SK-N-SH treated with all-trans-retinoic acid at 6 μM for 48 hours (cell line): Measurements from ENCODE around the gene ALG11.

Source experiments
- ARNTL ChIP-seq: fragments of 450-650 bp; formaldehyde crosslinking; IDR thresholded peaks from 2 replicates; pipeline ENCODE4 v1.5.0; 2020; ENCODE audit warnings: low read depth, mild to moderate bottlenecking, moderate library complexity, borderline replicate concordance
- CSDC2 ChIP-seq: fragments of 250-450 bp; sonication (Bioruptor Pico); IDR thresholded peaks from 2 replicates; pipeline ENCODE4 v1.5.0; 2020; ENCODE audit warnings: mild to moderate bottlenecking, moderate library complexity
- ESRRG ChIP-seq: fragments of 250-450 bp; sonication (Bioruptor Pico); IDR thresholded peaks from 2 replicates; pipeline ENCODE4 v1.6.1; 2021; ENCODE audit warnings: mild to moderate bottlenecking
- GLIS3 ChIP-seq: fragments of 250-450 bp; sonication (Bioruptor Pico); IDR thresholded peaks from 2 replicates; pipeline ENCODE4 v1.5.0; 2020; ENCODE audit warnings: mild to moderate bottlenecking, moderate library complexity
- OSR1 ChIP-seq: fragments of 250-450 bp; sonication (Bioruptor Pico); IDR thresholded peaks from 2 replicates; pipeline ENCODE4 v1.8.0; 2022; ENCODE audit warnings: moderate library complexity, mild to moderate bottlenecking, inconsistent platforms
- PPARA ChIP-seq: fragments of 250-450 bp; sonication (Bioruptor Pico); IDR thresholded peaks from 2 replicates; pipeline ENCODE4 v1.5.0; 2020; ENCODE audit warnings: mild to moderate bottlenecking, borderline replicate concordance
- ZFP3 ChIP-seq: fragments of 250-450 bp; sonication (Bioruptor Pico); IDR thresholded peaks from 2 replicates; pipeline ENCODE4 v1.5.0; 2020; ENCODE audit warnings: mild to moderate bottlenecking, moderate library complexity
- ZNF565 ChIP-seq: fragments of 450-650 bp; formaldehyde crosslinking; conservative IDR thresholded peaks from 2 replicates; pipeline ENCODE4 v1.5.0; 2020; ENCODE audit warnings: low read depth, mild to moderate bottlenecking, moderate library complexity
- ZNF8 ChIP-seq: fragments of 450-650 bp; formaldehyde crosslinking; IDR thresholded peaks from 2 replicates; pipeline ENCODE4 v1.5.0; 2020; ENCODE audit warnings: mild to moderate bottlenecking, moderate library complexity
- TF ChIP-seq, protein P1 (sequence below): fragments of 250-450 bp; sonication (Bioruptor Pico); IDR thresholded peaks from 2 replicates; pipeline ENCODE4 v1.5.0; 2020; ENCODE audit warnings: mild to moderate bottlenecking, moderate library complexity
- TF ChIP-seq, protein P2 (sequence below): fragments of 250-450 bp; sonication (Bioruptor Pico); IDR thresholded peaks from 2 replicates; pipeline ENCODE4 v1.8.0; 2021; ENCODE audit warnings: low read depth, mild to moderate bottlenecking, moderate library complexity, borderline replicate concordance
- TF ChIP-seq, protein P3 (sequence below): fragments of 250-450 bp; sonication (Bioruptor Pico); IDR thresholded peaks from 2 replicates; pipeline ENCODE4 v1.5.1; 2020; ENCODE audit warnings: low read depth, mild to moderate bottlenecking, moderate library complexity
- TF ChIP-seq, protein P4 (sequence below): fragments of 250-450 bp; sonication (Bioruptor Pico); IDR thresholded peaks from 2 replicates; pipeline ENCODE4 v1.8.0; 2020; ENCODE audit warnings: mild to moderate bottlenecking, moderate library complexity, borderline replicate concordance
- TF ChIP-seq, protein P5 (sequence below): fragments of 250-450 bp; sonication (Bioruptor Pico); IDR thresholded peaks from 2 replicates; pipeline ENCODE4 v1.5.1; 2021; ENCODE audit warnings: mild to moderate bottlenecking, moderate library complexity

DNA sequence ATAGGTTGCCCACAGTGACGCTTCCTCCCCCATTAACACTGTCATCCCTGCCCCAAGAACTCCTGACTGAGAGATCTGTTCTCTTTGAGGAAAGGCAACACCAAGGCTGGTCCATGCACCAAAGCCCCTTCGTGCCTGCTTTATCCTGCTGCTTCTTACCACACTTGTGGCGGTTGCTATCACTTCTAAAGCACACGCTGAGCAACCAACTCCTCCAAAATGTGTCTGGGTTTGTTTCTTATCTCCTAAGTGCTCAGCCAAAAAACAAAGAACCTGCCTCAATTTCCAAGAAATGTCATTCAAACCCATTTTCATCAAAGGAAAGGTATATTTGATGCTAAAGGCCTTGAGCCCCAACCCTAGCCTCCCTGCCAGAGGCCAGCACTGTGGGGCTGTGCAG is 15.6 kb upstream of the ALG11 start:
- TF ChIP-seq, protein P1, sequence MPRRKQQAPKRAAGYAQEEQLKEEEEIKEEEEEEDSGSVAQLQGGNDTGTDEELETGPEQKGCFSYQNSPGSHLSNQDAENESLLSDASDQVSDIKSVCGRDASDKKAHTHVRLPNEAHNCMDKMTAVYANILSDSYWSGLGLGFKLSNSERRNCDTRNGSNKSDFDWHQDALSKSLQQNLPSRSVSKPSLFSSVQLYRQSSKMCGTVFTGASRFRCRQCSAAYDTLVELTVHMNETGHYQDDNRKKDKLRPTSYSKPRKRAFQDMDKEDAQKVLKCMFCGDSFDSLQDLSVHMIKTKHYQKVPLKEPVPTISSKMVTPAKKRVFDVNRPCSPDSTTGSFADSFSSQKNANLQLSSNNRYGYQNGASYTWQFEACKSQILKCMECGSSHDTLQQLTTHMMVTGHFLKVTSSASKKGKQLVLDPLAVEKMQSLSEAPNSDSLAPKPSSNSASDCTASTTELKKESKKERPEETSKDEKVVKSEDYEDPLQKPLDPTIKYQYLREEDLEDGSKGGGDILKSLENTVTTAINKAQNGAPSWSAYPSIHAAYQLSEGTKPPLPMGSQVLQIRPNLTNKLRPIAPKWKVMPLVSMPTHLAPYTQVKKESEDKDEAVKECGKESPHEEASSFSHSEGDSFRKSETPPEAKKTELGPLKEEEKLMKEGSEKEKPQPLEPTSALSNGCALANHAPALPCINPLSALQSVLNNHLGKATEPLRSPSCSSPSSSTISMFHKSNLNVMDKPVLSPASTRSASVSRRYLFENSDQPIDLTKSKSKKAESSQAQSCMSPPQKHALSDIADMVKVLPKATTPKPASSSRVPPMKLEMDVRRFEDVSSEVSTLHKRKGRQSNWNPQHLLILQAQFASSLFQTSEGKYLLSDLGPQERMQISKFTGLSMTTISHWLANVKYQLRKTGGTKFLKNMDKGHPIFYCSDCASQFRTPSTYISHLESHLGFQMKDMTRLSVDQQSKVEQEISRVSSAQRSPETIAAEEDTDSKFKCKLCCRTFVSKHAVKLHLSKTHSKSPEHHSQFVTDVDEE (CRISPR knock-in tag): no peak
- TF ChIP-seq, protein P2, sequence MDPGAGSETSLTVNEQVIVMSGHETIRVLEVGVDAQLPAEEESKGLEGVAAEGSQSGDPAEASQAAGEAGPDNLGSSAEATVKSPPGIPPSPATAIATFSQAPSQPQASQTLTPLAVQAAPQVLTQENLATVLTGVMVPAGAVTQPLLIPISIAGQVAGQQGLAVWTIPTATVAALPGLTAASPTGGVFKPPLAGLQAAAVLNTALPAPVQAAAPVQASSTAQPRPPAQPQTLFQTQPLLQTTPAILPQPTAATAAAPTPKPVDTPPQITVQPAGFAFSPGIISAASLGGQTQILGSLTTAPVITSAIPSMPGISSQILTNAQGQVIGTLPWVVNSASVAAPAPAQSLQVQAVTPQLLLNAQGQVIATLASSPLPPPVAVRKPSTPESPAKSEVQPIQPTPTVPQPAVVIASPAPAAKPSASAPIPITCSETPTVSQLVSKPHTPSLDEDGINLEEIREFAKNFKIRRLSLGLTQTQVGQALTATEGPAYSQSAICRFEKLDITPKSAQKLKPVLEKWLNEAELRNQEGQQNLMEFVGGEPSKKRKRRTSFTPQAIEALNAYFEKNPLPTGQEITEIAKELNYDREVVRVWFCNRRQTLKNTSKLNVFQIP: no peak
- TF ChIP-seq ZFP3 (CRISPR knock-in tag) (no peak), ZNF565 (CRISPR knock-in tag) (no peak), ESRRG (CRISPR knock-in tag) (no peak), CSDC2 (CRISPR knock-in tag) (no peak), OSR1 (CRISPR knock-in tag) (no peak), GLIS3 (no peak), ZNF8 (CRISPR knock-in tag) (no peak), PPARA (CRISPR knock-in tag) (no peak), ARNTL (CRISPR knock-in tag) (no peak)
- TF ChIP-seq, protein P3, sequence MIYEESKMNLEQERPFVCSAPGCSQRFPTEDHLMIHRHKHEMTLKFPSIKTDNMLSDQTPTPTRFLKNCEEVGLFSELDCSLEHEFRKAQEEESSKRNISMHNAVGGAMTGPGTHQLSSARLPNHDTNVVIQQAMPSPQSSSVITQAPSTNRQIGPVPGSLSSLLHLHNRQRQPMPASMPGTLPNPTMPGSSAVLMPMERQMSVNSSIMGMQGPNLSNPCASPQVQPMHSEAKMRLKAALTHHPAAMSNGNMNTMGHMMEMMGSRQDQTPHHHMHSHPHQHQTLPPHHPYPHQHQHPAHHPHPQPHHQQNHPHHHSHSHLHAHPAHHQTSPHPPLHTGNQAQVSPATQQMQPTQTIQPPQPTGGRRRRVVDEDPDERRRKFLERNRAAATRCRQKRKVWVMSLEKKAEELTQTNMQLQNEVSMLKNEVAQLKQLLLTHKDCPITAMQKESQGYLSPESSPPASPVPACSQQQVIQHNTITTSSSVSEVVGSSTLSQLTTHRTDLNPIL (CRISPR knock-in tag): no peak
- TF ChIP-seq, protein P4, sequence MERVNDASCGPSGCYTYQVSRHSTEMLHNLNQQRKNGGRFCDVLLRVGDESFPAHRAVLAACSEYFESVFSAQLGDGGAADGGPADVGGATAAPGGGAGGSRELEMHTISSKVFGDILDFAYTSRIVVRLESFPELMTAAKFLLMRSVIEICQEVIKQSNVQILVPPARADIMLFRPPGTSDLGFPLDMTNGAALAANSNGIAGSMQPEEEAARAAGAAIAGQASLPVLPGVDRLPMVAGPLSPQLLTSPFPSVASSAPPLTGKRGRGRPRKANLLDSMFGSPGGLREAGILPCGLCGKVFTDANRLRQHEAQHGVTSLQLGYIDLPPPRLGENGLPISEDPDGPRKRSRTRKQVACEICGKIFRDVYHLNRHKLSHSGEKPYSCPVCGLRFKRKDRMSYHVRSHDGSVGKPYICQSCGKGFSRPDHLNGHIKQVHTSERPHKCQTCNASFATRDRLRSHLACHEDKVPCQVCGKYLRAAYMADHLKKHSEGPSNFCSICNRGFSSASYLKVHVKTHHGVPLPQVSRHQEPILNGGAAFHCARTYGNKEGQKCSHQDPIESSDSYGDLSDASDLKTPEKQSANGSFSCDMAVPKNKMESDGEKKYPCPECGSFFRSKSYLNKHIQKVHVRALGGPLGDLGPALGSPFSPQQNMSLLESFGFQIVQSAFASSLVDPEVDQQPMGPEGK (CRISPR knock-in tag): no peak
- TF ChIP-seq, protein P5, sequence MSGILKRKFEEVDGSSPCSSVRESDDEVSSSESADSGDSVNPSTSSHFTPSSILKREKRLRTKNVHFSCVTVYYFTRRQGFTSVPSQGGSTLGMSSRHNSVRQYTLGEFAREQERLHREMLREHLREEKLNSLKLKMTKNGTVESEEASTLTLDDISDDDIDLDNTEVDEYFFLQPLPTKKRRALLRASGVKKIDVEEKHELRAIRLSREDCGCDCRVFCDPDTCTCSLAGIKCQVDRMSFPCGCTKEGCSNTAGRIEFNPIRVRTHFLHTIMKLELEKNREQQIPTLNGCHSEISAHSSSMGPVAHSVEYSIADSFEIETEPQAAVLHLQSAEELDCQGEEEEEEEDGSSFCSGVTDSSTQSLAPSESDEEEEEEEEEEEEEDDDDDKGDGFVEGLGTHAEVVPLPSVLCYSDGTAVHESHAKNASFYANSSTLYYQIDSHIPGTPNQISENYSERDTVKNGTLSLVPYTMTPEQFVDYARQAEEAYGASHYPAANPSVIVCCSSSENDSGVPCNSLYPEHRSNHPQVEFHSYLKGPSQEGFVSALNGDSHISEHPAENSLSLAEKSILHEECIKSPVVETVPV: no peak
